ENCODE measurements around the gene SULT1C3. TPM values are rescaled to one million over a fixed set of nuclear protein-coding genes. Genes with fewer than 3 reads are reported as not detected.

Gene SULT1C3
- total and polyA plus RNA-seq, 2 of the 4 experiments (the other 2 are of a cell fraction) = not detected

DNA sequence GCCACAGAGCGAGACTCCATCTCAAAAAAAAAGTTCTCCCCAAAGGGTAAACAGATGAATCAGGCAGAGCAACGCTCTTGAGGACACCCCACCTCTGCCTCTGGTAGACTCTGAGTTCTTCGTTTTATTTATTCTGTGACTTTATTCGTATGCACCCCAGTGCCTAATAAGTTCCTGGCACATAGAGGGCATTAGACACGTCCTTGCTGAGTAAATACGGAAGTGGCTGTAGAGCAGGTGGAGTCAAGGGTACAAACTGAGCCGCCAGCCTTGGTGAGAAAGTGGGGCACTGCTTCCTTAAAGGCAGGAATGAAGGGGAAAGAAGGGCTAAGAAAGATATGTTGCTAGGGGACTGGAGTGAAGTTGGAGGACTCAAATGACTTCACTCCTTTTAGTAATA lies 61.8 kb downstream of the SULT1C3 start:
- Histone ChIP-seq H4K91ac (ENCODE audit: insufficient read depth, low read depth, low read length) (no peak overlapping the region), H3K27me3 (ENCODE audit: control insufficient read depth, insufficient read depth, low read length) (peaks cover 7% of the 10 kb centered on the region; the same call in 1 of the 2 replicates), H3K4ac (ENCODE audit: low read depth, low read length) (no peak overlapping the region), H2AK9ac (replicated peaks; ENCODE audit: low read depth, low read length, poor library complexity) (no peak overlapping the region), H2AK5ac (ENCODE audit: low read depth, low read length) (peak overlapping the region; percentile 44; the same call in 1 of the 2 replicates), H2BK15ac (ENCODE audit: low read depth, low read length) (no peak overlapping the region), H3K9ac (ENCODE audit: low read depth, low read length) (no peak overlapping the region), H2BK5ac (ENCODE audit: low read depth, low read length, poor library complexity, severe bottlenecking) (no peak overlapping the region), H3K14ac (replicated peaks; ENCODE audit: low read depth, low read length) (no peak overlapping the region), H2BK20ac (ENCODE audit: low read depth, low read length) (no peak overlapping the region), H2BK120ac (ENCODE audit: low read depth, low read length) (no peak overlapping the region), H3K23ac (ENCODE audit: low read depth, low read length) (no peak overlapping the region), H3K18ac (ENCODE audit: low read depth, low read length) (no peak overlapping the region), H3K4me2 (ENCODE audit: low read depth, low read length) (no peak overlapping the region), H3K36me3 (ENCODE audit: control insufficient read depth, insufficient read depth, low read length) (no peaks in the 10 kb centered on the region), H3K27ac (ENCODE audit: insufficient read depth, low read length) (no peak overlapping the region), H3K4me1 (ENCODE audit: control insufficient read depth, insufficient read depth, low read length) (no peaks in the 10 kb centered on the region; the same call in 1 of the 2 replicates), H3K4me3 (ENCODE audit: insufficient read depth, low read depth, low read length) (no peak overlapping the region), H4K8ac (ENCODE audit: low read depth in 2 of 2, low read length in 2 of 2) (no peak overlapping the region), H3K9me1 (ENCODE audit: insufficient read depth, low read length) (no peaks in the 10 kb centered on the region), H4K5ac (ENCODE audit: low read depth, low read length) (no peak overlapping the region), H2AFZ (replicated peaks; ENCODE audit: low read length, poor library complexity) (no peak overlapping the region), H3K79me1 (ENCODE audit: low read depth in 1 of 2, low read length in 2 of 2) (no peaks in the 10 kb centered on the region), H3K56ac (ENCODE audit: extremely low read depth, insufficient read depth, low read length) (no peak overlapping the region), H4K20me1 (ENCODE audit: insufficient read depth, low read length) (no peaks in the 10 kb centered on the region), H3K9me3 (ENCODE audit: control insufficient read depth, insufficient read depth, low read length) (no peaks in the 10 kb centered on the region; the same call in 1 of the 2 replicates)
- POLR2A ChIA-PET (ENCODE audit: unreplicated experiment) = no interaction called here
- DNase-seq (no peak), ATAC-seq (ENCODE audit: low read depth) (no peak)
- in situ Hi-C loops (cut with MboI; ENCODE audit: low sequenced_read_pairs) (no loop called here), dilution Hi-C loops (cut with HindIII; ENCODE audit: low sequenced_read_pairs, unreplicated experiment) (no loop called here), intact Hi-C loops (cut with micrococcal nuclease) (no loop called here)
- WGBS, 2 experiments (ENCODE audit: extremely low coverage in 2 of 2, insufficient read length in 1 of 2) = 82% methylated on average over 3 of the region's 7 CpGs; no CpG with 5 or more reads in 1 of the 2 experiments
- no TSS peak for BruUV-seq (replicated peaks)
- TF ChIP-seq ELK1 (IDR thresholded peaks at IDR 0.05; ENCODE audit: borderline replicate concordance, low read depth, low read length) = no peak
- TF ChIP-seq CHD1 (IDR thresholded peaks at IDR 0.05; ENCODE audit: low read depth, low read length) = no peak
- no peak for TF ChIP-seq POLR2A (IDR thresholded peaks at IDR 0.05; ENCODE audit: low read depth, low read length)
- TF ChIP-seq USF2 (IDR thresholded peaks at IDR 0.05; ENCODE audit: low read depth, low read length) = no peak
- no peak for TF ChIP-seq MAFK (IDR thresholded peaks at IDR 0.05; ENCODE audit: low read depth, low read length)
- TF ChIP-seq CEBPB (IDR thresholded peaks at IDR 0.05; ENCODE audit: low read depth, low read length) = no peak
- no peak for TF ChIP-seq RFX5 (IDR thresholded peaks at IDR 0.05; ENCODE audit: low read depth, low read length)
- TF ChIP-seq MXI1 (IDR thresholded peaks at IDR 0.05; ENCODE audit: borderline replicate concordance, low read depth, low read length) = no peak
- TF ChIP-seq FOS (IDR thresholded peaks at IDR 0.05; ENCODE audit: low read depth, low read length) = no peak
- TF ChIP-seq RCOR1 (IDR thresholded peaks at IDR 0.05; ENCODE audit: insufficient replicate concordance, low read length) = no peak
- no peak for TF ChIP-seq RAD21 (IDR thresholded peaks at IDR 0.05; ENCODE audit: low read length)
- CTCF ChIA-PET = no interaction called here

Measured in IMR-90 (cell line).